Neural cell (in vitro differentiated cells): ENCODE data around the gene THOC3. TPM values are rescaled to one million over a fixed set of nuclear protein-coding genes. Genes with fewer than 3 reads are reported as not detected.
"Not testable (repeated sequence)": the region's sequence is repeated elsewhere in the genome, so short reads cannot be mapped to it uniquely, and the experiment has no call there.

Source experiments
- H2AFZ ChIP-seq: fragments of 200-600, 300-800 bp; sonication (generic), shearing (Covaris generic); 2 replicates; pipeline ENCODE4 v1.6.0; 2014; ENCODE audit warnings: low read depth, mild to moderate bottlenecking, antibody characterized with exemption, low read length, moderate library complexity
- H3F3A ChIP-seq: fragments of 200-600 bp; shearing (Covaris generic); 2 replicates; pipeline ENCODE4 v1.6.1; 2016; ENCODE audit warnings: mild to moderate bottlenecking, moderate library complexity, mixed read lengths, antibody characterized with exemption, low read length; ENCODE audit not compliant: insufficient read depth, poor library complexity, severe bottlenecking
- H3K27ac ChIP-seq: fragments of 200-600, 300-800 bp; sonication (generic), shearing (Covaris generic); 2 replicates; pipeline ENCODE4 v1.5.1; 2014; ENCODE audit warnings: mild to moderate bottlenecking, low read length, moderate library complexity
- H3K27me3 ChIP-seq: fragments of 300-800, 200-600 bp; sonication (generic), shearing (Covaris generic); 2 replicates; pipeline ENCODE4 v1.6.0; 2014; ENCODE audit warnings: mild to moderate bottlenecking, low read depth, low read length, moderate library complexity; ENCODE audit not compliant: insufficient read depth
- H3K36me3 ChIP-seq: fragments of 300-800, 200-600 bp; sonication (generic), shearing (Covaris generic); 2 replicates; pipeline ENCODE4 v1.5.1; 2014; ENCODE audit warnings: mild to moderate bottlenecking, antibody characterized with exemption, low read length, moderate library complexity; ENCODE audit not compliant: insufficient read depth
- H3K4me2 ChIP-seq: fragments of 300-800, 200-600 bp; sonication (generic), shearing (Covaris generic); 2 replicates; pipeline ENCODE4 v1.6.0; 2014; ENCODE audit warnings: mild to moderate bottlenecking, low read length
- H3K4me3 ChIP-seq: fragments of 300-800, 200-600 bp; sonication (generic), shearing (Covaris generic); 2 replicates; pipeline ENCODE4 v1.5.1; 2014; ENCODE audit warnings: mild to moderate bottlenecking, low read length, moderate library complexity
- H3K79me2 ChIP-seq: fragments of 200-600 bp; shearing (Covaris generic); replicated peaks from 2 replicates; pipeline ENCODE4 v1.6.0; 2014; ENCODE audit warnings: mild to moderate bottlenecking, low read length, moderate library complexity; ENCODE audit not compliant: insufficient read depth
- H3K9ac ChIP-seq: fragments of 300-800, 200-600 bp; sonication (generic), shearing (Covaris generic); 2 replicates; pipeline ENCODE4 v1.6.1; 2016; ENCODE audit warnings: mild to moderate bottlenecking, low read length, mixed read lengths
- H3K9me2 ChIP-seq: fragments of 200-600 bp; shearing (Covaris generic); 2 replicates; pipeline ENCODE4 v1.6.1; 2016; ENCODE audit warnings: mild to moderate bottlenecking, low read length, mixed read lengths; ENCODE audit not compliant: insufficient read depth
- H3K9me3 ChIP-seq: fragments of 200-600, 300-800 bp; sonication (generic), shearing (Covaris generic); 2 replicates; pipeline ENCODE4 v1.6.1; 2016; ENCODE audit warnings: mild to moderate bottlenecking, mixed run types, low read length, moderate library complexity, mixed read lengths
- H4K20me1 ChIP-seq: fragments of 200-600 bp; shearing (Covaris generic); 2 replicates; pipeline ENCODE4 v1.6.1; 2016; ENCODE audit warnings: mild to moderate bottlenecking, mixed run types; ENCODE audit not compliant: insufficient read depth
- CTCF ChIP-seq: fragments of 450-650 bp; IDR thresholded peaks from 2 replicates; pipeline ENCODE4 v1.5.1; 2014; ENCODE audit warnings: antibody characterized with exemption, mild to moderate bottlenecking, moderate library complexity; ENCODE audit not compliant: poor library complexity, severe bottlenecking
- MXI1 ChIP-seq: fragments of 450-650 bp; conservative IDR thresholded peaks from 2 replicates; pipeline ENCODE4 v1.6.1; 2014; ENCODE audit warnings: antibody characterized with exemption, mild to moderate bottlenecking; ENCODE audit not compliant: poor library complexity, severe bottlenecking
- POLR2AphosphoS5 ChIP-seq: IDR thresholded peaks from 2 replicates; pipeline ENCODE4 v1.6.1; 2012
- SMC3 ChIP-seq: fragments of 450-650 bp; conservative IDR thresholded peaks from 2 replicates; pipeline ENCODE4 v1.6.1; 2014; ENCODE audit warnings: antibody characterized with exemption, mild to moderate bottlenecking, moderate library complexity; ENCODE audit not compliant: poor library complexity
- polyA minus RNA-seq: library from RNA; depleted of rRNA, polyadenylated mRNA; stranded (reverse); fragments of >200 nt; gene quantifications from 2 replicates; pipeline ENCODE4 v1.2.3, GENCODE V29; 2014
- polyA plus RNA-seq: library from polyadenylated mRNA; depleted of rRNA; stranded (reverse); fragments of >200 nt; gene quantifications from 2 replicates; pipeline ENCODE4 v1.2.3, GENCODE V29; 2014

Gene THOC3
- polyA plus RNA-seq (44.6 and 50.3 TPM in 2 replicates), polyA minus RNA-seq (33.4 and 34.4 TPM in 2 replicates)

GRCh38 chr5:175967471-175968372 is at the start of gene THOC3:
TSS of gene THOC3 (minus strand) at chr5:175968315. CDS start at chr5:175968208, 107 bp downstream.
- not testable (repeated sequence) for H3K9me3 ChIP-seq, H3K36me3 ChIP-seq, H3K27ac ChIP-seq, H4K20me1 ChIP-seq, H3K9me2 ChIP-seq, H3K27me3 ChIP-seq, H2AFZ ChIP-seq, H3K79me2 ChIP-seq, H3F3A ChIP-seq, H3K4me2 ChIP-seq
- H3K9ac ChIP-seq: peak within 1 kb of the TSS; percentile 34
- peak within 1 kb of the TSS; percentile 61 for H3K4me3 ChIP-seq
- TF ChIP-seq POLR2AphosphoS5: peak; percentile 55
- TF ChIP-seq SMC3: peak; percentile 42
- peak; percentile 40 for TF ChIP-seq CTCF
- peak; percentile 74 for TF ChIP-seq MXI1

- H4K20me1 ChIP-seq, H2AFZ ChIP-seq, H3K9me2 ChIP-seq, H3K4me3 ChIP-seq, H3F3A ChIP-seq, H3K27me3 ChIP-seq, H3K4me2 ChIP-seq, H3K9ac ChIP-seq, H3K27ac ChIP-seq, H3K9me3 ChIP-seq, H3K36me3 ChIP-seq, H3K79me2 ChIP-seq: not testable (repeated sequence)
These were observed 49.2 kb upstream of the THOC3 start for GRCh38 chr5:176017324-176017723.

- not testable (repeated sequence) for H3K4me3 ChIP-seq, H3F3A ChIP-seq, H3K9ac ChIP-seq, H2AFZ ChIP-seq, H3K79me2 ChIP-seq, H3K27me3 ChIP-seq, H3K27ac ChIP-seq, H3K9me2 ChIP-seq, H3K36me3 ChIP-seq, H3K4me2 ChIP-seq, H3K9me3 ChIP-seq, H4K20me1 ChIP-seq
These were observed 46.2 kb upstream of the THOC3 start for GRCh38 chr5:176014360-176014759.

- H3K4me2 ChIP-seq, H3K79me2 ChIP-seq, H3K9ac ChIP-seq, H2AFZ ChIP-seq, H3K27me3 ChIP-seq, H3K9me2 ChIP-seq, H3F3A ChIP-seq, H3K4me3 ChIP-seq, H3K36me3 ChIP-seq, H4K20me1 ChIP-seq, H3K9me3 ChIP-seq, H3K27ac ChIP-seq: not testable (repeated sequence)
These were observed 43.0 kb upstream of the THOC3 start for GRCh38 chr5:176011088-176011487.

- not testable (repeated sequence) for H3K9me3 ChIP-seq, H3K79me2 ChIP-seq, H2AFZ ChIP-seq, H3K27ac ChIP-seq, H4K20me1 ChIP-seq, H3K27me3 ChIP-seq, H3K4me2 ChIP-seq, H3F3A ChIP-seq, H3K36me3 ChIP-seq, H3K4me3 ChIP-seq, H3K9me2 ChIP-seq, H3K9ac ChIP-seq
These were observed 42.1 kb upstream of the THOC3 start for GRCh38 chr5:176010202-176010601.

- H3K9ac ChIP-seq, H3F3A ChIP-seq, H3K79me2 ChIP-seq, H3K27ac ChIP-seq, H3K9me3 ChIP-seq, H2AFZ ChIP-seq, H3K4me3 ChIP-seq, H4K20me1 ChIP-seq, H3K27me3 ChIP-seq, H3K4me2 ChIP-seq, H3K36me3 ChIP-seq, H3K9me2 ChIP-seq: not testable (repeated sequence)
These were observed 39.1 kb upstream of the THOC3 start for GRCh38 chr5:176007220-176007619.

DNA sequence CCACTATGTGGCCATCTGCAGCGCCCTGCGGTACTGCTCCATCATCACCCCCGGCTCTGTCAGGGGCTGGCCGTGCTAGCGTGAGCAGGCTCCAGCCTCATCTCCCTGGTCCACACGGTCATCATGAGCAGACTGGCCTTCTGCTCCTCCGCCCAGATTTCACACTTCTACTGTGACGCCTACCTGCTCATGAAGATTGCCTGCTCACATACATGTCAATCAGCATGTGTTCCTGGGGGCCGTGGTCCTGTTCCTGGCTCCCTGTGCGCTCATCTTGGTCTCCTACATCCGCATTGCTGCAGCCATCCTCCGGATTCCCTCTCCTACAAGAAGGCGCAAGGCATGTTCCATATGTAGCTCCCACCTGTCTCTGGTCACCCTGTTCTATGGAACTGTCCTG is 38.7 kb upstream of the THOC3 start:
- not testable (repeated sequence) for H3K4me3 ChIP-seq, H4K20me1 ChIP-seq, H3F3A ChIP-seq, H3K4me2 ChIP-seq, H3K9me2 ChIP-seq, H2AFZ ChIP-seq, H3K79me2 ChIP-seq, H3K9ac ChIP-seq, H3K27me3 ChIP-seq, H3K27ac ChIP-seq, H3K9me3 ChIP-seq, H3K36me3 ChIP-seq
